Suprapubic skin (tissue), 4 donors: ENCODE results near the gene G6PD. TPM values are rescaled to one million over a fixed set of nuclear protein-coding genes. Genes with fewer than 3 reads are reported as not detected.

ENCODE experiments used
- DNase-seq, 2 donors: peaks; one replicate each; pipeline ENCODE4 v3.0.0-alpha.2; 2019; ENCODE audit warnings: low spot score in 2 of 2
- H3K27ac ChIP-seq: fragments of 200-600 bp; sonication (generic); one replicate; pipeline ENCODE4 v1.5.1; 2019
- H3K27me3 ChIP-seq: fragments of 200-600 bp; sonication (generic); one replicate; pipeline ENCODE4 v1.5.1; 2019
- H3K36me3 ChIP-seq: fragments of 200-600 bp; sonication (generic); one replicate; pipeline ENCODE4 v1.5.1; 2019
- H3K4me1 ChIP-seq: fragments of 200-600 bp; sonication (generic); one replicate; pipeline ENCODE4 v1.5.1; 2019
- H3K4me3 ChIP-seq: fragments of 200-600 bp; sonication (generic); one replicate; pipeline ENCODE4 v1.5.1; 2019; ENCODE audit warnings: mild to moderate bottlenecking
- H3K9me3 ChIP-seq: fragments of 200-600 bp; sonication (generic); one replicate; pipeline ENCODE4 v1.5.1; 2019
- CTCF ChIP-seq, 2 donors: fragments of 200-600 bp in 1 of 2; fragments of 450-650 bp in 1 of 2; sonication (generic) in 1 of 2; IDR thresholded peaks; one replicate each; pipeline ENCODE4 v1.5.1; 2016 to 2019; ENCODE audit warnings: antibody characterized with exemption in 2 of 2, mild to moderate bottlenecking in 1 of 2, moderate library complexity in 1 of 2
- EP300 ChIP-seq: sonication (generic); formaldehyde crosslinking; IDR thresholded peaks from one replicate; pipeline ENCODE4 v1.6.1; 2017; ENCODE audit warnings: antibody characterized with exemption
- POLR2A ChIP-seq, 2 donors: fragments of 450-650 bp; IDR thresholded peaks; one replicate each; pipeline ENCODE4 v1.6.1; 2017; ENCODE audit warnings: antibody characterized with exemption in 2 of 2, mild to moderate bottlenecking in 2 of 2, moderate library complexity in 2 of 2
- POLR2AphosphoS5 ChIP-seq, 3 donors: sonication (generic); formaldehyde crosslinking; IDR thresholded peaks; one replicate each; pipeline ENCODE4 v1.6.1; 2017; ENCODE audit warnings: antibody characterized with exemption in 3 of 3
- WGBS: methylation state at CpG from one replicate; pipeline ENCODE4 v1.1.5; 2018; 5-methylcytosine and 5-hydroxymethylcytosine counted together
- total RNA-seq, 4 donors: library from RNA; depleted of rRNA; stranded (reverse); fragments of >200 nt; gene quantifications; one replicate each; pipeline ENCODE4 v1.1.0, GENCODE V29; 2016

G6PD gene
- total RNA-seq, 4 donors from 2014 or later = 22.6 to 60.4 (median 42.0) TPM

GRCh38 chrX:154490414-154491083 lies 56.1 kb downstream of the G6PD start, which contains the start of gene SLC10A3:
Gene SLC10A3 (minus strand): TSS chrX:154490629. CDS start chrX:154488940, 1,689 bp downstream.
- 38% methylated on average over 9 of the region's 71 CpGs for WGBS
- DNase-seq = peak; percentile 92 to 94
- no peak for TF ChIP-seq EP300
- peak in 1 of 3 donors; percentile 40 for TF ChIP-seq POLR2AphosphoS5 (IDR thresholded peaks at IDR 0.05)
- TF ChIP-seq POLR2A (IDR thresholded peaks at IDR 0.05) = peak in 1 of 2 donors; percentile 7
- H3K27ac ChIP-seq = peak within 1 kb of the TSS; percentile 94
- peaks cover 22% of the 10 kb centered on the region for H3K4me1 ChIP-seq
- H3K27me3 ChIP-seq = no peaks in the 10 kb centered on the region
- no peaks in the 10 kb centered on the region for H3K36me3 ChIP-seq
- H3K9me3 ChIP-seq = no peaks in the 10 kb centered on the region
- peak within 1 kb of the TSS; percentile 71 for H3K4me3 ChIP-seq

- Histone ChIP-seq H3K36me3 (no peaks in the 10 kb centered on the region), H3K27ac (peak overlapping the region; percentile 94), H3K4me3 (peak overlapping the region; percentile 71), H3K27me3 (no peaks in the 10 kb centered on the region), H3K4me1 (peaks cover 27% of the 10 kb centered on the region), H3K9me3 (no peaks in the 10 kb centered on the region)
- TF ChIP-seq POLR2AphosphoS5 (IDR thresholded peaks at IDR 0.05) (no peak), CTCF (IDR thresholded peaks at IDR 0.05) (no peak), POLR2A (IDR thresholded peaks at IDR 0.05) (no peak), EP300 (no peak)
- WGBS = 31% methylated on average over 4 of the region's 19 CpGs
- peak in 1 of 2 donors; percentile 80 for DNase-seq
Measured at GRCh38 chrX:154490021-154490413, 56.6 kb downstream of the G6PD start.

GRCh38 chrX:154489182-154489581 lies 57.5 kb downstream of the G6PD start:
- no peak for DNase-seq
- Histone ChIP-seq H3K27me3 (no peaks in the 10 kb centered on the region), H3K27ac (no peak overlapping the region), H3K4me1 (peaks cover 32% of the 10 kb centered on the region), H3K9me3 (no peaks in the 10 kb centered on the region), H3K36me3 (no peaks in the 10 kb centered on the region), H3K4me3 (peak overlapping the region; percentile 71)
- 77% methylated on average over 3 of the region's 4 CpGs for WGBS
- no peak for TF ChIP-seq CTCF (IDR thresholded peaks at IDR 0.05)
- no peak for TF ChIP-seq EP300
- TF ChIP-seq POLR2AphosphoS5 (IDR thresholded peaks at IDR 0.05) = no peak
- TF ChIP-seq POLR2A (IDR thresholded peaks at IDR 0.05) = no peak

GRCh38 chrX:154488336-154489075 lies 58.1 kb downstream of the G6PD start:
- no peaks in the 10 kb centered on the region for H3K27me3 ChIP-seq
- H3K27ac ChIP-seq = no peak overlapping the region
- H3K4me3 ChIP-seq = no peak overlapping the region
- H3K36me3 ChIP-seq = no peaks in the 10 kb centered on the region
- peaks cover 32% of the 10 kb centered on the region for H3K4me1 ChIP-seq
- TF ChIP-seq CTCF (IDR thresholded peaks at IDR 0.05) (no peak), POLR2A (IDR thresholded peaks at IDR 0.05) (no peak), POLR2AphosphoS5 (IDR thresholded peaks at IDR 0.05) (no peak), EP300 (no peak)
- DNase-seq = peak in 1 of 2 donors; percentile 66
- WGBS = 90% methylated on average over 14 of the region's 20 CpGs
- no peaks in the 10 kb centered on the region for H3K9me3 ChIP-seq

GRCh38 chrX:154487518-154488290 lies 58.9 kb downstream of the G6PD start:
- WGBS = 94% methylated on average over 16 of the region's 28 CpGs
- Histone ChIP-seq H3K36me3 (no peaks in the 10 kb centered on the region), H3K27ac (no peak overlapping the region), H3K4me1 (peaks cover 32% of the 10 kb centered on the region), H3K9me3 (no peaks in the 10 kb centered on the region), H3K27me3 (no peaks in the 10 kb centered on the region), H3K4me3 (no peak overlapping the region)
- peak in 1 of 2 donors; percentile 61 for DNase-seq
- TF ChIP-seq EP300 = no peak
